CD4-positive, alpha-beta T cell treated with Interferon alpha-2 for 1 hour (primary cell): ENCODE measurements around the gene FBXO4.
"Not testable (repeated sequence)": the region's sequence is repeated elsewhere in the genome, so short reads cannot be mapped to it uniquely, and the experiment has no call there.

ENCODE experiments used
- DNase-seq, 2 donors: peaks; one replicate each; pipeline ENCODE4 v3.0.0-alpha.2; 2020 to 2022

FBXO4 gene

DNA sequence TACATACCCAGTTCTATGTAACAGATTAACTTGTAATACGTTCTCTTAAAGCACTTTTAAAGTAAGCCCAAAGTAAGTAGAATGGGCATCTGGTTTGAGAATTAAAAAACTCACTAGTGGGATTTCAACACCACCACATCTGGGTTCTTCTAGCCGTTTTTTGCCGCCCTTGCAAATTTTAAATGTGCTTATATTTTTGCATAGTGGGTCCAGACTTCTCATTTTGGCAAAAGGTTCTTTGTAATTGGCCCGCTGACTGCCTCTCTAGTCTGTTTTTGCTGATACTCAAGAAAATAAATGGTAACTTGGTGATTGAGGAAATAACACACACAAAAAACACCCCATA lies 582 bp upstream of the FBXO4 start:
- DNase-seq: no peak

GRCh38 chr5:41925555-41925951 lies 472 bp downstream of the FBXO4 start:
- no peak for DNase-seq

GRCh38 chr5:41927604-41928003 lies 2.5 kb downstream of the FBXO4 start:
- DNase-seq: no peak

DNA sequence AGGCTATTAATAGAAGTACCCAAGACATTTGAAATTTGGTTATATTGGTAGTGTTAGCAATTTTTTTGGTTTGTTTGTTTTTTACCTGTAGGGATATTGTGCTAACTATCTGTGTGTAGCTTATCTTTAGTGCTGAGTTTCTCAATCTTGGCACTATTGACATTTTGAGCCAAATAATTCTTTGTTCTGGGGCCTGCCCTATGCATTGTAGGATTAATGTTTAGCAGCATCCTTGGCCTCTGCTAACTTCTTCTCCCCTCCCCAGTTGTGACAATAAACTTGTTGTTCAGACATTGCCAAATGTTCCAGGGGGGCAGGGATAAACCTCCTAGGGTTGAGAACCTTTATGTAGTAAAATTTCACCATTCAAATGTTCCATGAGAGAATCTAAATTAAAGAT lies 4.0 kb downstream of the FBXO4 start:
- no peak for DNase-seq

GRCh38 chr5:41932770-41933169 lies 7.7 kb downstream of the FBXO4 start:
- DNase-seq: no peak

DNA sequence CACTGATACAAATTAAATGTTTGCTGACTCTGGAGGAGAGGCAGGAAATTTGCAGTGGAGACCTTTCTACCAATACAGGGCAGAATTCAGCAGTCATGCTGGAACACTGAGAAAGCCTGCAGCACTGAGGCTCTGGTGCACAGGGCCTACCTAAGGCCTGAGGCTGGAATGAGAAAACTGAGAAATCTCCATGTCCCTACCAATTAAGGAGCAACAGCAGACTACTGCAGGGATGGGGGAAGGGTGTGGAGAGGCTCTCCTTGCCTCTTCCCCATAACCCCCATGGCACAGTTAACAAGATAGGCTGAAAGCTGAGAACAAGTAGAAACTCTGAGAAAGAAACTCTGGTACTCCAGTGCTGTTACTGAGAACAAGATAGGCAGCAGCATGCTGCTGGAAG lies 10.5 kb downstream of the FBXO4 start:
- DNase-seq: no peak

GRCh38 chr5:41940641-41941040 lies 15.6 kb downstream of the FBXO4 start:
- no peak for DNase-seq

DNA sequence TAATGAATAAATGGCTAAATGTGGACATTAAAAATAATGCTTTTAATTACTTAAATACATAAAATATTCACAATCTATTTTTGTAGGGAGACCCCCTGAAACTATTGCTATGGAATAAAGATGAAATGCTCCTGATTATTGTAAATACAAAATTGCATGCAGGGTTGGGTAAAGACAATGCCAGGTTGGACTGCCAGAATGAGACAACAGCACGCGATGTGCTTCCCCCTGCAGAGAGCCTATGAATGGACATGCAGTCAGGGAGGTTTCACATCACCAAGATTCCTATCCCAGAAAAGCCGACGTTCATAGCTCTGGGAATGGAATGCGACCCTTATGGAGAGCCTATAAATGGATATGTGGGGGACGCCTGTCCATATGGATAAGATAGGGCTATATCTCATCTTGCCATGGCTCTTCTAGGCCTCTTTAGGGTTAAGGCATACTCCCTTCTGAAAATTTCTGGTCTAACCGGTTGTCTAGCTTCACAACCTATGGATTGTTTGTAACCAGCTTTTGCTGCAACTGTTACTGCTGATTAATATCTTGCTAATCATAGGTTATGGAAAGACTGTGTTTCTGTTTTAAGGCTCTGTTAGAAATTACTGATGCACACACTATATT lies 20.4 kb downstream of the FBXO4 start:
- not testable (repeated sequence) for DNase-seq

DNA sequence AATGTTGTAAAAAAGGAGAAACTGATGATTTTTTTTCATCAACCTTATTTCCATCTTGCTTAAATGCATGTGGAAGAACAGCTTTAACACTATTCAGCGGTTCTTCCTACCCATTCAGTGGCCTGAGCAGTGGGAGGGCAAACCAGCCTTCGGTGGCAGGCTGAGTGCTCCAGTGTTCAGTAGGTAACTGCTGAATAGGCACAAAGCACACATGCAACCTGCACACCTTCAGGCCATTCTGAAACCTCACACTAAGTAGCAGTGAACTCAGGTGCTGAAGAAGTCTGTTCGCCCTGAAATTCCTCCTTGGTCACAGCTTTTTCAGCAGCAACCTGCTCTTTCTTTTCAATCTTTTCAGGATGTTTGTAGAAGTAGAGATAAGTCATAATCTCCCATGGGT lies 26.1 kb downstream of the FBXO4 start:
- no peak for DNase-seq

GRCh38 chr5:41954286-41954685 lies 29.2 kb downstream of the FBXO4 start:
- no peak for DNase-seq

DNA sequence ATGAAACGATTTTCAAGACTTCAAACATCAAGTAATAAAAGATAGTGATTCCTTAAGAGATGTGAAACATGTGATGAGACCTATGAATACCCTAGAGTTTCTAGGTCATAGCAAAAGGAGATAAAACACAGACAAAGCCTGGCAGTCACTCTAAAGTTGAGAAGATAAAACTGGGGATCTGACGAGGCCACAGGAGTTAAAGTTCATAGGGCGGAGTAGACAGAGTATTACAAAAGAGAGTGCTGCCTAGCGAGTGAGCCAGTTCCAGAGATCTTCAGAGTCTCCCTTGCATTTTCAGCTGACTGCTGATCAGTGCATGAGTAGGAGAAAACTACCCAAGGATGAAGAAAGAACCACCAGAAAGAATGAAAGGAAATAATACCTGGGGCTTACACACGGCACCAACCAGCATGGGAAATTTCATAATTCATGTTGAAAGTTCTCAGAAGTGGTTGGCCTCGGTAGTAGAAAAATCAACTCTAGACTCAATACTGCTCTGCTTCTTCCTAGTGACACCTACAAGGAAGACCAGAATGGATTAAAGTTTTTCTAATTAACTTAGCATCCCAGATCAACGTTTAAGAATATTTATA lies 30.4 kb downstream of the FBXO4 start:
- no peak for DNase-seq

- DNase-seq: no peak
Measured at GRCh38 chr5:41956943-41957342, 31.9 kb downstream of the FBXO4 start.

GRCh38 chr5:41960481-41960880 lies 35.4 kb downstream of the FBXO4 start:
- no peak for DNase-seq

GRCh38 chr5:41961736-41962135 lies 36.7 kb downstream of the FBXO4 start:
- DNase-seq: no peak

- DNase-seq: no peak
Measured at GRCh38 chr5:41962491-41962890, 37.4 kb downstream of the FBXO4 start.

GRCh38 chr5:41966401-41967105 lies 41.5 kb downstream of the FBXO4 start:
- no peak for DNase-seq

DNA sequence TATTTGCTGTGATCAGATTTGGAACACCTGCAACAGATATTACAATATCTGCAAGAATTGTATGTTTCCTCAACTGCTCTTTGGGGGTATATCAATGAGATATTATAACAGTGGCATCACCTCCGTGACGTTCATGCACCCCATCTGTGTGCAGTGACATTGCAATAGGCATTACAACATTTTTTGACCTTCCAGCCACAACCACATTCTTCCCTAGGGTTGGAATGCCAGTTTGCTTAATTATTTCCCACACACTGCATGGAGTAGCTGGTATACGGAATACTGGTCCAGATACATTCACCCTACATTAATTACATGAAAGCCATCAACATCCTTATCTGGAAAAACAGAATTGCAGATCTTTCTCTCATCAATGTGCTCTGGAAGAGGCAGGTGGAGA lies 42.3 kb downstream of the FBXO4 start:
- no peak for DNase-seq

- no peak for DNase-seq
Measured at GRCh38 chr5:41968153-41968723, 43.2 kb downstream of the FBXO4 start.

GRCh38 chr5:41973087-41973486 lies 48.0 kb downstream of the FBXO4 start:
- no peak for DNase-seq

- DNase-seq: no peak
Measured at GRCh38 chr5:41973887-41974286, 48.8 kb downstream of the FBXO4 start.

DNA sequence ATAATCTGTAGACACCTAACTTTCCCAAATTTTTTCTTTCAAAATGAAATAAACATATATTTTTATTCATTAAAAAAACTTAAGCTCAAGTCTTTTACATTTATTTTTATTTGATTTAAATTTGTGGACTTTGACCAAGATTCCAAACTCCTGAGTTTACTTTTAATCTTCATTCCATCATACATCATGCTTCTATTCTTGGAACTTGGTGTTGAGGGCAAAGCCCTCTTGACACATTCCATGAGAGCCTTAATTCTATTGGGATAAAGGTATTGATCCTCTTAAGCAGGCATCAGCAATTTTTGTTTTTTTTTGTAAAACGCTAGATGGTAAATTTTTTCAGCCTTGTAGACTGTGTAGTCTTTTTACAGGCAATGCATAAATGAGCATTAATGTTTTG lies 53.6 kb downstream of the FBXO4 start:
- no peak for DNase-seq

DNA sequence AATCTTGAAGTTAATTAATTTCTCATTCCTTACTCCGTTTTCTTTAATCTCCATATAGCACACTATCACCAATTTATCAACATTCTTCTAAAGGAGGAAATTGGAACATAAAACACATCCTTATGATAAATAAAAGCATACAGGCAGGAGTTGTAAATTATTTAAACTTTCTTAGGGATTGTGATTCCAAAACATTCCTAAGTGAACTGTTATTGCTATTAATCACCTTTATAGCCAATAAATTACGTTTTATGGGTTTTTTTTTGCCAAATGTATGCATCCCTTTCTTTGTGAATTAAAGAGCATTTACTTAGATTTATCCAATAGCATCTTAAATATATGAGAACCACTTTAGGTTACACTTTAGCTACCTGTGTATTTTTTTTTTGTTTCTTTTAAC lies 55.3 kb downstream of the FBXO4 start:
- no peak for DNase-seq

- no peak for DNase-seq
Measured at GRCh38 chr5:41980870-41981269, 55.8 kb downstream of the FBXO4 start.

- DNase-seq: not testable (repeated sequence)
Measured at GRCh38 chr5:41982858-41983257, 57.8 kb downstream of the FBXO4 start.
